B cell (primary cell): ENCODE results near the gene XRCC3.

Experiments used
- EZH2 ChIP-seq: IDR thresholded peaks from 2 replicates; pipeline ENCODE4 v1.6.1; 2012; ENCODE audit warnings: borderline replicate concordance, low read depth, mild to moderate bottlenecking, moderate library complexity, low read length; ENCODE audit not compliant: insufficient read depth, poor library complexity, severe bottlenecking
- TF ChIP-seq, protein P1 (sequence below): fragments of 200-600 bp; IDR thresholded peaks from one replicate; pipeline ENCODE4 v1.8.0; 2022; ENCODE audit warnings: antibody characterized with exemption, mild to moderate bottlenecking

DNA sequence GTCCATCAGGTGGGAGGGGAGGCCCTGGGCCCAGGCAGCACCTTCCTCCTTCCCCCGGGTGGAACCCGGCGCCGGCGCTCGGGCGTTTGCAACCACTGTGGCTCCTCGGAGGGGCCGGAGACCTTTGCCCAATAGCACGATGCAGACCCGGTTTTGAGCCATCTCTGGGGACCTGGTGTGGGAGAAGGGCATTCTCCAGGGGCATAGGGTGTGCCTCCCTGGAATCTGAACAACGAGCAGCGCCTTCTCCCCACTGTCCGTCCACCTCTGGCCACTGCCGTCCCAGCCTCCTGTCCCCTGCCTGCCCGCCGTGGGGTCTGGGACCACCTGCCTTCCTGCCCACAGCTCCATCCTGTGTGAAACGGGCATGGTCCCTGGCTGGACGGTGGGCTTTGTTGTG lies 12.9 kb upstream of the XRCC3 start:
- TF ChIP-seq, protein P1, sequence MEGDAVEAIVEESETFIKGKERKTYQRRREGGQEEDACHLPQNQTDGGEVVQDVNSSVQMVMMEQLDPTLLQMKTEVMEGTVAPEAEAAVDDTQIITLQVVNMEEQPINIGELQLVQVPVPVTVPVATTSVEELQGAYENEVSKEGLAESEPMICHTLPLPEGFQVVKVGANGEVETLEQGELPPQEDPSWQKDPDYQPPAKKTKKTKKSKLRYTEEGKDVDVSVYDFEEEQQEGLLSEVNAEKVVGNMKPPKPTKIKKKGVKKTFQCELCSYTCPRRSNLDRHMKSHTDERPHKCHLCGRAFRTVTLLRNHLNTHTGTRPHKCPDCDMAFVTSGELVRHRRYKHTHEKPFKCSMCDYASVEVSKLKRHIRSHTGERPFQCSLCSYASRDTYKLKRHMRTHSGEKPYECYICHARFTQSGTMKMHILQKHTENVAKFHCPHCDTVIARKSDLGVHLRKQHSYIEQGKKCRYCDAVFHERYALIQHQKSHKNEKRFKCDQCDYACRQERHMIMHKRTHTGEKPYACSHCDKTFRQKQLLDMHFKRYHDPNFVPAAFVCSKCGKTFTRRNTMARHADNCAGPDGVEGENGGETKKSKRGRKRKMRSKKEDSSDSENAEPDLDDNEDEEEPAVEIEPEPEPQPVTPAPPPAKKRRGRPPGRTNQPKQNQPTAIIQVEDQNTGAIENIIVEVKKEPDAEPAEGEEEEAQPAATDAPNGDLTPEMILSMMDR: no peak
- TF ChIP-seq EZH2: no peak
